Type B pancreatic cell (in vitro differentiated cells): ENCODE measurements around the gene EYS. TPM values are rescaled to one million over a fixed set of nuclear protein-coding genes. Genes with fewer than 3 reads are reported as not detected.

Experiments
- DNase-seq: peaks from one replicate; pipeline ENCODE4 v3.0.0; 2021; ENCODE audit warnings: mixed read lengths; ENCODE audit not compliant: unreplicated experiment; ENCODE audit errors: extremely low spot score
- H3K27ac Mint-ChIP-seq: 2 replicates; pipeline ENCODE4 v1.8.0; 2021; ENCODE audit warnings: mild to moderate bottlenecking, mixed read lengths
- H3K27me3 Mint-ChIP-seq: 2 replicates; pipeline ENCODE4 v1.8.0; 2021; ENCODE audit warnings: mixed read lengths
- H3K36me3 Mint-ChIP-seq: 2 replicates; pipeline ENCODE4 v1.8.0; 2021; ENCODE audit warnings: mixed read lengths
- H3K4me1 Mint-ChIP-seq: one replicate; pipeline ENCODE4 v1.8.0; 2021; ENCODE audit warnings: mixed read lengths; ENCODE audit not compliant: unreplicated experiment
- H3K4me3 Mint-ChIP-seq: 2 replicates; pipeline ENCODE4 v1.8.0; 2021; ENCODE audit warnings: mild to moderate bottlenecking, mixed read lengths
- H3K9me3 Mint-ChIP-seq: 2 replicates; pipeline ENCODE4 v1.8.0; 2021; ENCODE audit warnings: mixed read lengths
- long read RNA-seq: library from polyadenylated mRNA; unstranded; transcript quantifications from one replicate; pipeline ENCODE4 v2.0.0, GENCODE V29; 2020
- total RNA-seq: library from RNA; stranded (reverse); gene quantifications from 2 replicates; pipeline ENCODE4 v1.2.1, GENCODE V29; 2021; ENCODE audit warnings: low replicate concordance
- TF ChIP-seq, protein P1 (sequence below): fragments of 200-600 bp; sonication (generic); conservative IDR thresholded peaks from 2 replicates; pipeline ENCODE4 v1.5.0; 2021; ENCODE audit warnings: antibody characterized with exemption, mild to moderate bottlenecking

The EYS gene
- 1.5 and 3.0 TPM in 2 replicates for total RNA-seq
- long read RNA-seq, partial matches to known transcripts = 3 of 18 reads
- long read RNA-seq, other reads (novel, unspliced or antisense) = 13 of 18 reads

DNA sequence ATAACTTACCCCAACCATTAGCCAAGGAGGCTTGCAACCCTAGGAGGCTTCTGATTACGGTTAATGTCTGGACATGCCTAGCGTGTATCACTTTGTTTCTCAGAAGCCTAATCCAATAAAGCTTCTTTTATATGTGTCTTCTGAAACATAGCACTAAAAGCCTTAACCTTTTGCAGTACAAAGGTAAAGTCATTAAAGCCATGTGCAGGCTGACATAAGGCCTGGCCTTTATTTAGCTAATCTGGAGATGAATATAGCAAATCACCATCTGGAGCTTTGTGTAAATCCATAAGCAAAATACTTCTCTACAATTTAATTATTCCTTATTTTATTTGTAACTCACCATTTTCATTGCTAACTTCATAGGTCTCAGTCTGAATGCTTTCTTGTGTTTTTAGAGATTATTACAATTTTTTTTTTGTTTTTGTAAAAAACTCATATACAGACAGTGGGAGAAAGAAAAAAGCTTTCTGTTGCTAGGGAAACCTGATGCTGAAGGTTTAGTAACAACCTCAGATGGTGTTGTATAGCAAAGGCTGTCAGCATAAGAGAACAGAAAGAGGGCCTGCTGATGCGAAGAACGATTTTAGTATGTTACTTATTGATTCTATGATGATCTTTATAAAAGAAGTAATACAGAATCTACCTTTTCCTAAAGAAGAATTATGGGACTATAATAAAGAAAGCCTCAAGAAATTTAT, at the start of gene EYS:
EYS (minus strand) TSS at position 101 of the 701 bp plus-strand sequence. CDS start 211,816 bp downstream, outside the sequence.
- Mint-ChIP-seq H3K27me3 (no peaks in the 10 kb centered on the region), H3K4me3 (no peak within 1 kb of the TSS), H3K27ac (peak within 1 kb of the TSS; percentile 39), H3K36me3 (no peaks in the 10 kb centered on the region), H3K4me1 (no peaks in the 10 kb centered on the region), H3K9me3 (no peaks in the 10 kb centered on the region)
- DNase-seq = no peak
- TF ChIP-seq, protein P1, sequence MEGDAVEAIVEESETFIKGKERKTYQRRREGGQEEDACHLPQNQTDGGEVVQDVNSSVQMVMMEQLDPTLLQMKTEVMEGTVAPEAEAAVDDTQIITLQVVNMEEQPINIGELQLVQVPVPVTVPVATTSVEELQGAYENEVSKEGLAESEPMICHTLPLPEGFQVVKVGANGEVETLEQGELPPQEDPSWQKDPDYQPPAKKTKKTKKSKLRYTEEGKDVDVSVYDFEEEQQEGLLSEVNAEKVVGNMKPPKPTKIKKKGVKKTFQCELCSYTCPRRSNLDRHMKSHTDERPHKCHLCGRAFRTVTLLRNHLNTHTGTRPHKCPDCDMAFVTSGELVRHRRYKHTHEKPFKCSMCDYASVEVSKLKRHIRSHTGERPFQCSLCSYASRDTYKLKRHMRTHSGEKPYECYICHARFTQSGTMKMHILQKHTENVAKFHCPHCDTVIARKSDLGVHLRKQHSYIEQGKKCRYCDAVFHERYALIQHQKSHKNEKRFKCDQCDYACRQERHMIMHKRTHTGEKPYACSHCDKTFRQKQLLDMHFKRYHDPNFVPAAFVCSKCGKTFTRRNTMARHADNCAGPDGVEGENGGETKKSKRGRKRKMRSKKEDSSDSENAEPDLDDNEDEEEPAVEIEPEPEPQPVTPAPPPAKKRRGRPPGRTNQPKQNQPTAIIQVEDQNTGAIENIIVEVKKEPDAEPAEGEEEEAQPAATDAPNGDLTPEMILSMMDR = no peak

DNA sequence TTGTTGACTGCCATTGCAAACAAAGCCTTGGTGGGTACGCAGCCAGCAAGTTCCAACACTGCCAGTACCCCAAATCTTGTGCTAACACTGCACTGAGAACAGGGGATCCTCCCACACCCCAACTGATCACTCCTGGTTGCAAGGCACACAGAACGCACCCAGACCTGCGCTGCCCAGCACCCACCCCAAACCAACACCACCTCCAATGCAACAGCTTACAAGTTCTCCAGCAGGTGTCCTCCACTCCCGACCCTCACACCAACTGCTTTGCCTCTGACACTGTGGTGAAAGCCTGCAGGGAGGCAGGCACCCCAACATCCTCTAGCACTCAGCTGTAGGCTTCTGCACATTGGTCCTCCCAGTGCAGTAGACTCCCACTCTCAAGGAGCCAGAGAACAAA, 39.3 kb upstream of the EYS start:
- Mint-ChIP-seq H3K27ac (no peak overlapping the region), H3K36me3 (no peaks in the 10 kb centered on the region), H3K4me1 (no peaks in the 10 kb centered on the region), H3K27me3 (no peaks in the 10 kb centered on the region), H3K9me3 (no peaks in the 10 kb centered on the region), H3K4me3 (no peak overlapping the region)
- no peak for DNase-seq
- TF ChIP-seq, protein P1 = no peak

DNA sequence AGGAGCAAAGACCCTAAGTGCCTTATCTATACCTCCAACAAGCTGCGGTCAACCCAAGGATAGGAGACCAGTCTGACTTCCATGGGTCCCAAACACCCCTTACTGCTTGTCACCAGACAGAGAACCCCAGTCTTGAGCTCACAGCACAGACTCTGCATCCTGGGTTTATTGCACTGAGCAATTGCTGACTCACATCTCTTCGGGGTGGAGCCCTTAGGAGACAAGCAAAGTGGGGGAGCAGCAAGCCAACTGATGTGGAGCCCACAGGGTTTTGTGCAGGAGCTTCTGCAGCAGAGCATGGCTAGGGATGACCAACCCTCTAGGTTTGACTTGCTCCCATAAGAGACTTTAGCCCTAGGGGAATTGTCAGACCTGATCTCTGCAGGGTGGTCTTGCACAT, 38.6 kb upstream of the EYS start:
- TF ChIP-seq, protein P1 = no peak
- H3K27me3 Mint-ChIP-seq = no peaks in the 10 kb centered on the region
- H3K27ac Mint-ChIP-seq = no peak overlapping the region
- no peaks in the 10 kb centered on the region for H3K36me3 Mint-ChIP-seq
- H3K4me3 Mint-ChIP-seq = no peak overlapping the region
- H3K9me3 Mint-ChIP-seq = no peaks in the 10 kb centered on the region
- no peaks in the 10 kb centered on the region for H3K4me1 Mint-ChIP-seq
- no peak for DNase-seq

- Mint-ChIP-seq H3K36me3 (no peaks in the 10 kb centered on the region), H3K4me1 (peaks cover 5% of the 10 kb centered on the region), H3K4me3 (no peak overlapping the region), H3K9me3 (peaks cover 4% of the 10 kb centered on the region), H3K27me3 (no peaks in the 10 kb centered on the region), H3K27ac (peak overlapping the region; percentile 64)
- DNase-seq = no peak
- TF ChIP-seq, protein P1 = no peak
Measured at GRCh38 chr6:65728879-65729479, 22.0 kb upstream of the EYS start.

DNA sequence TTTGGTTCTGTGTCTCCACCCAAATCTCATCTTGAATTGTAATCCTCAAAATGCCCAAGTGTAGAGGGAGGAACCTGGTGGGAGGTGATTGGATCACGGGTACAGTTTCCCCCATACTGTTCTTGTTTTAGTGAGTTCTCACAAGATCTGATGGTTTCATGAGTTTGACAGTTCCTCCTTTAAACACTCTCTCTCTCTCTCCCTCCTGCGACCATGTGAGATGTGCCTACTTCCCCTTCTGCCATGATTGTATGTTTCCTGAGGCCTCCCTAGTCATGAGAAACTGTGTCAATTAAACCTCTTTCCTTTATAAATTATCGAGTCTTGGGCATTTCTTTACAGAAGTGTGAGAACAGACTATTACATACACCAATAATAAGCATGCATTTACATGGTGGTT, 12.1 kb upstream of the EYS start:
- Mint-ChIP-seq H3K27me3 (no peaks in the 10 kb centered on the region), H3K4me3 (no peak overlapping the region), H3K27ac (no peak overlapping the region), H3K4me1 (no peaks in the 10 kb centered on the region), H3K9me3 (peaks cover 8% of the 10 kb centered on the region), H3K36me3 (no peaks in the 10 kb centered on the region)
- TF ChIP-seq, protein P1 = no peak
- DNase-seq = no peak
